Measurements from ENCODE around the gene CANT1. TPM values are rescaled to one million over a fixed set of nuclear protein-coding genes. Genes with fewer than 3 reads are reported as not detected.

CANT1 gene
- total RNA-seq, 1 donor from 2014 or later: 72.1 TPM

DNA sequence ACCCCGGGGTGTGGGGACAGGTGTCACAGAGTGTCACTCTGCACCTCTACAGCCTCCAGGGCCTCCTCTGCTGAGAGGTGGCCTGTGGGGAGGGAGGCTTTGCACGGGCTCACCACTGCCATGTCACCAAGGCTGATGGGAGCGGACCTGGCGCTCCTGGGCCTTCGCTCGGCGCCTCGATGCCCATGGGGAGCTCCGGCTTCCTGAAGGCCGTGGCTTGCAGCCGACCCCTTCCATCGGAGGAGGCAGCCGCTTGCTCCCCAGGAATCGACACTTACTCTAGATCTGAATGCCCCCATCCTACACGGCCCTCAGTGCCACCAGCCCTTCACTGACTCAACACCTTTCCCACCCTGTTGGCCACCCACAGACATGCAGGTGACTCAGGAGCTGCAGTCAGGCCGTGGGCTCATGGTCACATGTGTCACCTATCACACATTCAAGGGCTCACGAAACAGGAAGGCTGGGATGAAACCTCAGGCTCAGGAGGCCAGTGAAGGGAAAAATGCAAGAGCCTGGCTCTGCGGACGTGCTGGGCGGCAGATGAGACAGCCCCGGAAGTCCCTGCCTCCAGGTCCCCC, 41.7 kb downstream of the CANT1 start:
- Histone ChIP-seq H3K4me3 (ENCODE audit: insufficient read depth, low read depth, low read length) (no peak overlapping the region), H3K9ac (ENCODE audit: low read length) (no peak overlapping the region), H3K4me1 (ENCODE audit: insufficient read depth, low read length) (peaks cover 6% of the 10 kb centered on the region), H2AFZ (ENCODE audit: low read depth, low read length) (no peak overlapping the region), H3K27ac (ENCODE audit: low read depth, low read length) (no peak overlapping the region), H3K27me3 (ENCODE audit: insufficient read depth, low read length) (no peaks in the 10 kb centered on the region), H3K9me3 (ENCODE audit: insufficient read depth, low read depth, low read length) (no peaks in the 10 kb centered on the region), H3K4me2 (ENCODE audit: low read length) (no peak overlapping the region), H3K36me3 (ENCODE audit: insufficient read depth, low read length) (no peaks in the 10 kb centered on the region), H4K20me1 (ENCODE audit: insufficient read depth, low read length) (peaks cover 20% of the 10 kb centered on the region), H3K79me2 (ENCODE audit: insufficient read depth, low read length) (peaks cover 3% of the 10 kb centered on the region)
- no peak for FAIRE-seq
- Mint-ChIP-seq H3K27ac (ENCODE audit: unreplicated experiment) (no peak overlapping the region), H3K4me3 (ENCODE audit: unreplicated experiment) (no peak overlapping the region), H3K4me1 (ENCODE audit: low read depth, unreplicated experiment) (peaks cover 3% of the 10 kb centered on the region), H3K27me3 (ENCODE audit: low read depth, unreplicated experiment) (peaks cover 3% of the 10 kb centered on the region), H3K9me3 (ENCODE audit: unreplicated experiment) (no peaks in the 10 kb centered on the region), H3K36me3 (ENCODE audit: low read depth, unreplicated experiment) (peaks cover 19% of the 10 kb centered on the region)
- no peak for DNase-seq (ENCODE audit: low read depth)
- no peak for TF ChIP-seq CTCF (IDR thresholded peaks at IDR 0.05; ENCODE audit: insufficient read depth, low read depth, low read length)
- no peak for TF ChIP-seq EZH2 (IDR thresholded peaks at IDR 0.05; ENCODE audit: insufficient read depth, low read length)

DNA sequence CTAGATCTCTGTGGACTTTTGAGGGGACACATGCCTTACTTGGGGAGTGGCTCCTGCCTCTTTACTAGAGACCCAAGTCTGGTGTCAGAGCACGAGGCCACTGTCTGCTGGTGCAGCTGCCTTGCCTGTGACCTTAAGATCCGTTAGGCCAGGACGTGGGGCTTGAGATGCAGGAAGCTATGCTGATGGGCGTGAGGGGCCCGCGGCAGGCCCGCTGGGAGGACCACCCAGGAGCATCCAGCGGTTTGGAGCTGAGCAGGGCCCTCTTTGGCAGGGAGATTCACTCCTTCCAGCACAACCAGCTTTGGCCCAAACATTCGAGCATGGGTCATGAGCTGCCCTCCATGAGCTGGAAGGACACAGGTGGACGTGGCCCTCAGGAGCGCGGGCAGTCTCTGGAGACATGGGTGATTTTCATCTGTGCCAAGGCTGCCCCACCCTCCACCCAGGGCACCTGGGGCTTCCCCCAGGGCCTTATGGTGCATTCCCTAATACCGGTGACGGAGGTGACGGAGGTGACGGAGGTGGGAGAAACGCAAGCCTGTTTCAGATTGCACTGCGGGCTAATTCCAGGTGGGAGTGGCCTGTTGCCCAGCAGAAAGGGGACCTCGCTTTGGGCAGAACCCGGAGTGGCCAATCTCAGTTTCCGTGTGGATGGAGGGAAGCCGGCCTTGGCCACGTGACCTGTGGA, 42.5 kb downstream of the CANT1 start:
- Mint-ChIP-seq H3K4me1 (ENCODE audit: low read depth, unreplicated experiment) (peaks cover 3% of the 10 kb centered on the region), H3K4me3 (ENCODE audit: unreplicated experiment) (no peak overlapping the region), H3K27me3 (ENCODE audit: low read depth, unreplicated experiment) (peaks cover 3% of the 10 kb centered on the region), H3K27ac (ENCODE audit: unreplicated experiment) (no peak overlapping the region), H3K36me3 (ENCODE audit: low read depth, unreplicated experiment) (peaks cover 19% of the 10 kb centered on the region), H3K9me3 (ENCODE audit: unreplicated experiment) (no peaks in the 10 kb centered on the region)
- Histone ChIP-seq H3K27me3 (ENCODE audit: insufficient read depth, low read length) (no peaks in the 10 kb centered on the region), H3K4me3 (ENCODE audit: insufficient read depth, low read depth, low read length) (no peak overlapping the region), H3K4me1 (ENCODE audit: insufficient read depth, low read length) (peaks cover 11% of the 10 kb centered on the region), H4K20me1 (ENCODE audit: insufficient read depth, low read length) (peaks cover 20% of the 10 kb centered on the region), H3K27ac (ENCODE audit: low read depth, low read length) (no peak overlapping the region), H3K9ac (ENCODE audit: low read length) (no peak overlapping the region), H3K79me2 (ENCODE audit: insufficient read depth, low read length) (peaks cover 3% of the 10 kb centered on the region), H2AFZ (ENCODE audit: low read depth, low read length) (no peak overlapping the region), H3K4me2 (ENCODE audit: low read length) (no peak overlapping the region), H3K9me3 (ENCODE audit: insufficient read depth, low read depth, low read length) (no peaks in the 10 kb centered on the region), H3K36me3 (ENCODE audit: insufficient read depth, low read length) (no peaks in the 10 kb centered on the region)
- TF ChIP-seq EZH2 (IDR thresholded peaks at IDR 0.05; ENCODE audit: insufficient read depth, low read length): no peak
- no peak for TF ChIP-seq CTCF (IDR thresholded peaks at IDR 0.05; ENCODE audit: insufficient read depth, low read depth, low read length)
- no peak for DNase-seq (ENCODE audit: low read depth)
- no peak for FAIRE-seq

Data from astrocyte (in vitro differentiated cells and primary cell).